MM.1S (cell line): Measurements from ENCODE around the gene CTNNA3.

Source experiments
- DNase-seq: peaks from one replicate; pipeline ENCODE4 v3.0.0-alpha.2; 2015
- H2AFZ ChIP-seq: fragments of 300-600 bp; sonication (generic); 2 replicates; pipeline ENCODE4 v1.6.0; 2016; ENCODE audit warnings: antibody characterized with exemption, low read length
- H3F3A ChIP-seq: fragments of 300-600 bp; sonication (generic); 2 replicates; pipeline ENCODE4 v1.6.1; 2016; ENCODE audit warnings: mild to moderate bottlenecking, antibody characterized with exemption, low read length, moderate library complexity, mixed read lengths; ENCODE audit not compliant: insufficient read depth
- H3K27ac ChIP-seq: fragments of 300-600 bp; sonication (generic); 2 replicates; pipeline ENCODE4 v1.5.1; 2016; ENCODE audit warnings: mild to moderate bottlenecking, low read length
- H3K27me3 ChIP-seq: fragments of 300-600 bp; sonication (generic); replicated peaks from 2 replicates; pipeline ENCODE4 v1.6.0; 2016; ENCODE audit warnings: low read length; ENCODE audit not compliant: insufficient read depth
- H3K36me3 ChIP-seq: fragments of 300-600 bp; sonication (generic); replicated peaks from 2 replicates; pipeline ENCODE4 v1.6.1; 2016; ENCODE audit warnings: mild to moderate bottlenecking, low read length, mixed read lengths; ENCODE audit not compliant: insufficient read depth
- H3K4me1 ChIP-seq: fragments of 300-600 bp; sonication (generic); 2 replicates; pipeline ENCODE4 v1.6.1; 2016; ENCODE audit warnings: low read length, mixed read lengths
- H3K4me2 ChIP-seq: fragments of 300-600 bp; sonication (generic); 2 replicates; pipeline ENCODE4 v1.6.0; 2016; ENCODE audit warnings: low read depth, low read length
- H3K4me3 ChIP-seq: fragments of 300-600 bp; sonication (generic); 2 replicates; pipeline ENCODE4 v1.5.1; 2016; ENCODE audit warnings: low read length, mixed read lengths
- H3K79me2 ChIP-seq: fragments of 300-600 bp; sonication (generic); 2 replicates; pipeline ENCODE4 v1.6.1; 2016; ENCODE audit warnings: mixed run types, low read length, mixed read lengths
- H3K9ac ChIP-seq: fragments of 300-600 bp; sonication (generic); 2 replicates; pipeline ENCODE4 v1.6.1; 2016; ENCODE audit warnings: low read length, mixed read lengths
- H3K9me2 ChIP-seq: fragments of 300-600 bp; sonication (generic); replicated peaks from 2 replicates; pipeline ENCODE4 v1.6.1; 2016; ENCODE audit warnings: mild to moderate bottlenecking, low read length, mixed read lengths; ENCODE audit not compliant: insufficient read depth
- H3K9me3 ChIP-seq: fragments of 300-600 bp; sonication (generic); replicated peaks from 2 replicates; pipeline ENCODE4 v1.6.1; 2016; ENCODE audit warnings: mild to moderate bottlenecking, low read length, mixed read lengths; ENCODE audit not compliant: insufficient read depth
- H4K20me1 ChIP-seq: fragments of 300-600 bp; sonication (generic); 2 replicates; pipeline ENCODE4 v1.6.1; 2016; ENCODE audit warnings: mild to moderate bottlenecking, low read length, moderate library complexity, mixed read lengths; ENCODE audit not compliant: insufficient read depth
- EZH2 ChIP-seq: fragments of 300-600 bp; sonication (generic); optimal IDR thresholded peaks from 2 replicates; pipeline ENCODE3; 2017; ENCODE audit warnings: low read depth, mild to moderate bottlenecking, antibody characterized with exemption, low read length, mixed read lengths
- EZH2phosphoT487 ChIP-seq: fragments of 300-600 bp; sonication (generic); IDR thresholded peaks from 2 replicates; pipeline ENCODE4 v1.6.1; 2018; ENCODE audit warnings: antibody characterized with exemption, low read length
- TF ChIP-seq, protein P1 (sequence below): fragments of 300-600 bp; sonication (generic); IDR thresholded peaks from 2 replicates; pipeline ENCODE4 v1.5.1; 2016; ENCODE audit warnings: antibody characterized with exemption, low read length, mixed read lengths

CTNNA3 gene

DNA sequence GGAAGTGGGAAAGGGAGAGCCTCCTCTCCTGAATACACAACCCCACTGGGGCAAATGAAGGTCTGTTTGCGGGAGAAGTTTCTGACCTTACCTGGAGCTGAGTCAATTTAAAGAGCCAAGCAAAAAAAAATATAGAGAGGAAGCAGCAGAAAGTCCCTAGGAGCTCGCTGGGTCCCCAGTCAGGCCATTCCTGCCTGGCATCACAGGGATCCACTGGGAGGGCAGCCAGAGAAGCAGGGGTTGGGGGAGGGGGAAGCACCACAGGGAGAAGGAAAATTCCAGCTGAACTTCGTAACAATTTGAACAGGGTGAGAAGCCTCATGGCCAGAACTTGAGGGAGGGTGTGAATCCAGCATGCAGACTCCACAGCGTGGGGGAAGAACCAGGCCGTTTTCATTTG, 471.4 kb downstream of the CTNNA3 start:
- Histone ChIP-seq H3K79me2 (no peaks in the 10 kb centered on the region), H3K9me3 (no peaks in the 10 kb centered on the region), H3K27me3 (no peaks in the 10 kb centered on the region), H3K27ac (no peak overlapping the region), H3K9me2 (no peaks in the 10 kb centered on the region), H2AFZ (no peak overlapping the region), H3K9ac (no peak overlapping the region), H3K4me3 (no peak overlapping the region), H3K4me1 (no peaks in the 10 kb centered on the region), H3K4me2 (no peak overlapping the region), H3K36me3 (no peaks in the 10 kb centered on the region), H3F3A (no peaks in the 10 kb centered on the region; the same call in 1 of the 2 replicates), H4K20me1 (no peaks in the 10 kb centered on the region)
- DNase-seq = no peak
- TF ChIP-seq EZH2phosphoT487 (no peak), EZH2 (no peak)
- TF ChIP-seq, protein P1, sequence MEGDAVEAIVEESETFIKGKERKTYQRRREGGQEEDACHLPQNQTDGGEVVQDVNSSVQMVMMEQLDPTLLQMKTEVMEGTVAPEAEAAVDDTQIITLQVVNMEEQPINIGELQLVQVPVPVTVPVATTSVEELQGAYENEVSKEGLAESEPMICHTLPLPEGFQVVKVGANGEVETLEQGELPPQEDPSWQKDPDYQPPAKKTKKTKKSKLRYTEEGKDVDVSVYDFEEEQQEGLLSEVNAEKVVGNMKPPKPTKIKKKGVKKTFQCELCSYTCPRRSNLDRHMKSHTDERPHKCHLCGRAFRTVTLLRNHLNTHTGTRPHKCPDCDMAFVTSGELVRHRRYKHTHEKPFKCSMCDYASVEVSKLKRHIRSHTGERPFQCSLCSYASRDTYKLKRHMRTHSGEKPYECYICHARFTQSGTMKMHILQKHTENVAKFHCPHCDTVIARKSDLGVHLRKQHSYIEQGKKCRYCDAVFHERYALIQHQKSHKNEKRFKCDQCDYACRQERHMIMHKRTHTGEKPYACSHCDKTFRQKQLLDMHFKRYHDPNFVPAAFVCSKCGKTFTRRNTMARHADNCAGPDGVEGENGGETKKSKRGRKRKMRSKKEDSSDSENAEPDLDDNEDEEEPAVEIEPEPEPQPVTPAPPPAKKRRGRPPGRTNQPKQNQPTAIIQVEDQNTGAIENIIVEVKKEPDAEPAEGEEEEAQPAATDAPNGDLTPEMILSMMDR = no peak

DNA sequence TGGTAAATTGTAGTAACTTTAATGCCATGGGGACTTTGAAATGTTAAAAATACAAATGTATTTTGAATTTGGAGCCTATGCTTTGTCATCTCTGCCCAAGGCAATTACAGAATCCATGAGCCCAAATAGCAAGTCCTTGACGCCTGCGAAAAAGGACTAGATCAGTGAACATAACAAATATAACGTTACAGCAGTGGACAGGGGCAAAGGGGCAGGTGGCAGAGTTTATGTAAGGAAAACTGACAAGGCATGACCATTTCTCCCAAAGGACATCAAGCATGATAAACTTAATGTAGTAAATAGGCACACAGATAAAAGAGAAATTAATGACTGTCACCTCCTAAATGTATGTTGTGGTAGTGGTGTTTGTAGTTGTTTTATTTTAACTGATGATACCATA, 473.1 kb downstream of the CTNNA3 start:
- Histone ChIP-seq H3K9ac (no peak overlapping the region), H4K20me1 (no peaks in the 10 kb centered on the region), H3K4me1 (no peaks in the 10 kb centered on the region), H2AFZ (no peak overlapping the region), H3K27ac (no peak overlapping the region), H3K4me2 (no peak overlapping the region), H3K27me3 (no peaks in the 10 kb centered on the region), H3K9me3 (no peaks in the 10 kb centered on the region), H3F3A (no peaks in the 10 kb centered on the region; the same call in 1 of the 2 replicates), H3K9me2 (no peaks in the 10 kb centered on the region), H3K36me3 (no peaks in the 10 kb centered on the region), H3K4me3 (no peak overlapping the region), H3K79me2 (no peaks in the 10 kb centered on the region)
- no peak for DNase-seq
- TF ChIP-seq EZH2phosphoT487 (no peak), EZH2 (no peak)
- TF ChIP-seq, protein P1 = no peak

- Histone ChIP-seq H3K9me2 (no peaks in the 10 kb centered on the region), H3K27ac (no peak overlapping the region), H4K20me1 (no peaks in the 10 kb centered on the region), H3K4me3 (no peak overlapping the region), H3K36me3 (no peaks in the 10 kb centered on the region), H3K4me1 (no peaks in the 10 kb centered on the region), H3K9me3 (no peaks in the 10 kb centered on the region), H3K4me2 (no peak overlapping the region), H3K27me3 (no peaks in the 10 kb centered on the region), H3K9ac (no peak overlapping the region), H3F3A (no peaks in the 10 kb centered on the region; the same call in 1 of the 2 replicates), H3K79me2 (no peaks in the 10 kb centered on the region), H2AFZ (no peak overlapping the region)
- no peak for TF ChIP-seq EZH2
- TF ChIP-seq, protein P1 = no peak
- TF ChIP-seq EZH2phosphoT487 = no peak
- no peak for DNase-seq
Measured at GRCh38 chr10:67221939-67222494, 474.0 kb downstream of the CTNNA3 start.
